ENCODE data around the gene RNF8. TPM values are rescaled to one million over a fixed set of nuclear protein-coding genes. Genes with fewer than 3 reads are reported as not detected.
"Not testable (repeated sequence)": the region's sequence is repeated elsewhere in the genome, so short reads cannot be mapped to it uniquely, and the experiment has no call there.

RNF8 gene
- total and polyA plus RNA-seq, 3 experiments from 2014 or later: 17.2 to 35.2 (median 33.7) TPM

GRCh38 chr6:37396571-37397180, 42.9 kb downstream of the RNF8 start:
- Histone ChIP-seq H3K4me1 (ENCODE audit: insufficient read depth, low read length) (no peaks in the 10 kb centered on the region), H3K27ac (ENCODE audit: low read depth, low read length) (no peak overlapping the region), H3K36me3 (ENCODE audit: insufficient read depth, low read length) (peaks cover 7% of the 10 kb centered on the region), H3K4me3 (ENCODE audit: low read length) (no peak overlapping the region), H3K27me3 (ENCODE audit: insufficient read depth, low read length, poor library complexity, severe bottlenecking) (no peaks in the 10 kb centered on the region), H3K9me3 (ENCODE audit: low read length) (no peaks in the 10 kb centered on the region)
- Mint-ChIP-seq H3K4me1 (no peaks in the 10 kb centered on the region), H3K9me3 (no peaks in the 10 kb centered on the region), H3K27ac (no peak overlapping the region), H3K4me3 (no peak overlapping the region), H3K27me3 (peaks cover 0 to 4% of the 10 kb centered on the region in 2 donors), H3K36me3 (peaks cover 0 to 19% (median 0%) of the 10 kb centered on the region in 3 donors)
- DNase-seq: no peak
- ChIA-PET CTCF (interaction anchor here (0.9 to 1.1 kb wide), 2 partner anchors 13 to 71 kb away, joined by 3 read pairs; no protein-coding TSS in a partner anchor), POLR2A (no interaction called here)

GRCh38 chr6:37399131-37399530, 45.3 kb downstream of the RNF8 start:
- Mint-ChIP-seq H3K27ac (peak overlapping the region in 1 of 8 donors; percentile 20), H3K4me1 (no peaks in the 10 kb centered on the region), H3K36me3 (peaks cover 0 to 4% (median 2%) of the 10 kb centered on the region in 3 donors), H3K9me3 (no peaks in the 10 kb centered on the region), H3K4me3 (peak overlapping the region in 1 of 7 donors; percentile 25), H3K27me3 (peaks cover 0 to 4% of the 10 kb centered on the region in 2 donors)
- Histone ChIP-seq H3K9me3 (ENCODE audit: low read length) (no peaks in the 10 kb centered on the region), H3K36me3 (ENCODE audit: insufficient read depth, low read length) (no peaks in the 10 kb centered on the region), H3K27me3 (ENCODE audit: insufficient read depth, low read length, poor library complexity, severe bottlenecking) (no peaks in the 10 kb centered on the region), H3K27ac (ENCODE audit: low read depth, low read length) (no peak overlapping the region), H3K4me3 (ENCODE audit: low read length) (no peak overlapping the region), H3K4me1 (ENCODE audit: insufficient read depth, low read length) (no peaks in the 10 kb centered on the region)
- no peak for DNase-seq
- ChIA-PET POLR2A (interaction anchor here (0.5 kb wide), 1 partner anchor 597 kb away, joined by 10 read pairs; no protein-coding TSS in a partner anchor), CTCF (no interaction called here)

- peaks cover 0 to 4% (median 0%) of the 10 kb centered on the region in 3 donors for H3K36me3 Mint-ChIP-seq
- Histone ChIP-seq H3K9me3 (ENCODE audit: low read length) (no peaks in the 10 kb centered on the region), H3K27me3 (ENCODE audit: insufficient read depth, low read length, poor library complexity, severe bottlenecking) (no peaks in the 10 kb centered on the region), H3K36me3 (ENCODE audit: insufficient read depth, low read length) (no peaks in the 10 kb centered on the region), H3K4me1 (ENCODE audit: insufficient read depth, low read length) (no peaks in the 10 kb centered on the region), H3K27ac (ENCODE audit: low read depth, low read length) (no peak overlapping the region), H3K4me3 (ENCODE audit: low read length) (no peak overlapping the region)
- H3K4me1 Mint-ChIP-seq: no peaks in the 10 kb centered on the region
- CTCF ChIA-PET: no interaction called here
- peak overlapping the region in 1 of 8 donors; percentile 1 for H3K27ac Mint-ChIP-seq
- POLR2A ChIA-PET: no interaction called here
- H3K27me3 Mint-ChIP-seq: peaks cover 0 to 4% of the 10 kb centered on the region in 2 donors
- DNase-seq: no peak
- no peak overlapping the region for H3K4me3 Mint-ChIP-seq
- H3K9me3 Mint-ChIP-seq: no peaks in the 10 kb centered on the region
Observed at GRCh38 chr6:37399795-37400490, 46.2 kb downstream of the RNF8 start.

GRCh38 chr6:37401658-37402057, 47.9 kb downstream of the RNF8 start:
- H3K9me3 Mint-ChIP-seq; DNase-seq; POLR2A ChIA-PET; H3K4me3 ChIP-seq (ENCODE audit: low read length); H3K36me3 ChIP-seq (ENCODE audit: insufficient read depth, low read length); CTCF ChIA-PET; H3K27ac ChIP-seq (ENCODE audit: low read depth, low read length); H3K27ac Mint-ChIP-seq; H3K27me3 ChIP-seq (ENCODE audit: insufficient read depth, low read length, poor library complexity, severe bottlenecking); H3K4me3 Mint-ChIP-seq; H3K4me1 ChIP-seq (ENCODE audit: insufficient read depth, low read length); H3K4me1 Mint-ChIP-seq; H3K36me3 Mint-ChIP-seq; H3K9me3 ChIP-seq (ENCODE audit: low read length); H3K27me3 Mint-ChIP-seq: not testable (repeated sequence)

GRCh38 chr6:37406726-37407341, 53.1 kb downstream of the RNF8 start:
- no peak overlapping the region for H3K4me3 Mint-ChIP-seq
- peaks cover 0 to 7% (median 0%) of the 10 kb centered on the region in 3 donors for H3K36me3 Mint-ChIP-seq
- no peaks in the 10 kb centered on the region for H3K9me3 Mint-ChIP-seq
- POLR2A ChIA-PET: no interaction called here
- Histone ChIP-seq H3K4me3 (ENCODE audit: low read length) (no peak overlapping the region), H3K4me1 (ENCODE audit: insufficient read depth, low read length) (no peaks in the 10 kb centered on the region), H3K36me3 (ENCODE audit: insufficient read depth, low read length) (no peaks in the 10 kb centered on the region), H3K27me3 (ENCODE audit: insufficient read depth, low read length, poor library complexity, severe bottlenecking) (no peaks in the 10 kb centered on the region), H3K27ac (ENCODE audit: low read depth, low read length) (no peak overlapping the region), H3K9me3 (ENCODE audit: low read length) (no peaks in the 10 kb centered on the region)
- H3K27me3 Mint-ChIP-seq: no peaks in the 10 kb centered on the region
- H3K27ac Mint-ChIP-seq: no peak overlapping the region
- CTCF ChIA-PET: no interaction called here
- no peaks in the 10 kb centered on the region for H3K4me1 Mint-ChIP-seq
- no peak for DNase-seq

- H3K4me1 Mint-ChIP-seq: no peaks in the 10 kb centered on the region
- H3K27me3 Mint-ChIP-seq: no peaks in the 10 kb centered on the region
- no peak overlapping the region for H3K4me3 Mint-ChIP-seq
- no peaks in the 10 kb centered on the region for H3K9me3 ChIP-seq (ENCODE audit: low read length)
- no peak for DNase-seq
- no peak overlapping the region for H3K27ac Mint-ChIP-seq
- H3K4me3 ChIP-seq (ENCODE audit: low read length): no peak overlapping the region
- ChIA-PET CTCF (no interaction called here), POLR2A (no interaction called here)
- no peak overlapping the region for H3K27ac ChIP-seq (ENCODE audit: low read depth, low read length)
- no peaks in the 10 kb centered on the region for H3K4me1 ChIP-seq (ENCODE audit: insufficient read depth, low read length)
- no peaks in the 10 kb centered on the region for H3K36me3 ChIP-seq (ENCODE audit: insufficient read depth, low read length)
- peaks cover 0 to 7% (median 0%) of the 10 kb centered on the region in 3 donors for H3K36me3 Mint-ChIP-seq
- H3K9me3 Mint-ChIP-seq: no peaks in the 10 kb centered on the region
- no peaks in the 10 kb centered on the region for H3K27me3 ChIP-seq (ENCODE audit: insufficient read depth, low read length, poor library complexity, severe bottlenecking)
Observed at GRCh38 chr6:37407948-37408347, 54.2 kb downstream of the RNF8 start.

- Histone ChIP-seq H3K4me3 (ENCODE audit: low read length) (no peak overlapping the region), H3K36me3 (ENCODE audit: insufficient read depth, low read length) (no peaks in the 10 kb centered on the region), H3K27me3 (ENCODE audit: insufficient read depth, low read length, poor library complexity, severe bottlenecking) (no peaks in the 10 kb centered on the region), H3K9me3 (ENCODE audit: low read length) (no peaks in the 10 kb centered on the region), H3K4me1 (ENCODE audit: insufficient read depth, low read length) (no peaks in the 10 kb centered on the region), H3K27ac (ENCODE audit: low read depth, low read length) (no peak overlapping the region)
- H3K27me3 Mint-ChIP-seq: no peaks in the 10 kb centered on the region
- ChIA-PET CTCF (interaction anchor here (1.4 kb wide), 1 partner anchor 12 kb away, joined by 3 read pairs; no protein-coding TSS in a partner anchor), POLR2A (no interaction called here)
- peaks cover 0 to 3% (median 0%) of the 10 kb centered on the region in 3 donors for H3K36me3 Mint-ChIP-seq
- H3K4me1 Mint-ChIP-seq: no peaks in the 10 kb centered on the region
- DNase-seq: no peak
- no peak overlapping the region for H3K4me3 Mint-ChIP-seq
- H3K27ac Mint-ChIP-seq: no peak overlapping the region
- H3K9me3 Mint-ChIP-seq: no peaks in the 10 kb centered on the region
Observed at GRCh38 chr6:37409501-37409900, 55.7 kb downstream of the RNF8 start.

- peaks cover 0 to 2% (median 0%) of the 10 kb centered on the region in 5 donors for H3K9me3 Mint-ChIP-seq
- H3K9me3 ChIP-seq (ENCODE audit: low read length): no peaks in the 10 kb centered on the region
- H3K36me3 Mint-ChIP-seq: no peaks in the 10 kb centered on the region
- H3K4me3 Mint-ChIP-seq: no peak overlapping the region
- CTCF ChIA-PET: interaction anchor here (0.6 kb wide), 1 partner anchor 568 kb away, joined by 3 read pairs; no protein-coding TSS in a partner anchor
- peaks cover 0 to 2% of the 10 kb centered on the region in 2 donors for H3K27me3 Mint-ChIP-seq
- POLR2A ChIA-PET: no interaction called here
- no peaks in the 10 kb centered on the region for H3K4me1 ChIP-seq (ENCODE audit: insufficient read depth, low read length)
- no peak overlapping the region for H3K27ac ChIP-seq (ENCODE audit: low read depth, low read length)
- H3K4me3 ChIP-seq (ENCODE audit: low read length): no peak overlapping the region
- H3K36me3 ChIP-seq (ENCODE audit: insufficient read depth, low read length): no peaks in the 10 kb centered on the region
- H3K27me3 ChIP-seq (ENCODE audit: insufficient read depth, low read length, poor library complexity, severe bottlenecking): no peaks in the 10 kb centered on the region
- no peak for DNase-seq
- H3K4me1 Mint-ChIP-seq: no peaks in the 10 kb centered on the region
- no peak overlapping the region for H3K27ac Mint-ChIP-seq
Observed at GRCh38 chr6:37417393-37417792, 63.6 kb downstream of the RNF8 start.

Data from CD8-positive, alpha-beta memory T cell (primary cell).